ENCODE data around the gene LMO7. TPM values are rescaled to one million over a fixed set of nuclear protein-coding genes. Genes with fewer than 3 reads are reported as not detected.
"Not testable (repeated sequence)": the region's sequence is repeated elsewhere in the genome, so short reads cannot be mapped to it uniquely, and the experiment has no call there.

The LMO7 gene
- total RNA-seq, 1 donor = 6.7 TPM

DNA sequence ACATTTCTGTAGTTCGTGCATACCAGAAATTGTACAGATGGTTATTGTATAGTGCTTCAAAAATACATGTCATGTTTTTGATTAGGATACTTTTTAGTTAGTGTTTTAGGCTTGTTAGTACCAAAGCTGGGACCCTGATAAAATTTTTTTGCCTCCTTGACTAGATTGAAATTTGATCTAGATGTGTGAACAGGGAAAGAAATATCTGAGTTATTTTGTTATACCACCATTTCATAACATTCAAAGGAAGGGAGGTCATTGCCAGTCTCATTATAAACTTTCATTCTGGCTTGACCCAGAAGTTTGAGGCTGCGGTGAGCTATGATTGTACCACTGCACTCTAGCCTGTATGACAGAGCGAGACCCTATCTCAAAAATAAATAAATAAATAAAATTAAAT lies 9.0 kb downstream of the LMO7 start:
- no peak for DNase-seq (ENCODE audit: low read depth in 2 of 3, low spot score in 2 of 3)

DNA sequence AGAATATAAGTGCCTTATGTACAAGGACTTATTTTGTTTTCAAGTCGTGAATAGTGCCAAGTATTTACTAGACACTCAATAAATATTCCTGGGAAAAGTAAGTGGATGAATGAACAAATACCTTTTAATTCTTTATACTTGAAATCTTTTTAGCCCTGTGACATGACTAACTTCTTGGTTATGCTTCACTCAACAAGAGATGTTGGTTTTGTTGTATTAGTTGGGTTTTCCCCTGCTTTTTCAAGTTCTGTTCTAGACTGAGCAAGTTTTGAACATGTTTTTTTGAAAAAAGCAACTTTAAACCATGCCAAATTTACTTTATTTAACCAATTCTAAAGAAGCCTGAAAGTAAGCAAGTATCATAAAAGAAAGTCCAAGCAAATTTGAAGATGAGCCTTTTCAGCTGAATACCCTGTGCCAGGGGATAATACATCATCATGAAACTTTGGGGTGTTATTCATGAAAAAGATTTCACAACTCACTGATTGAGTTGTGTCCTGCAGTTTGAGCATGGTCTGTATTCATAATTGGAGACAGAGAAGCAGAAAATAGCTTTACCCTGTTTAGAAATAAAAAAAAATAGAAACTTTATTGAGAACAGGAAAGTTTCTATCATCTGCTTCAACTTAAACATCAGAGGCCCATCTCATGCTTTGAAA lies 11.1 kb downstream of the LMO7 start:
- no peak for DNase-seq (ENCODE audit: low read depth in 2 of 3, low spot score in 2 of 3)

DNA sequence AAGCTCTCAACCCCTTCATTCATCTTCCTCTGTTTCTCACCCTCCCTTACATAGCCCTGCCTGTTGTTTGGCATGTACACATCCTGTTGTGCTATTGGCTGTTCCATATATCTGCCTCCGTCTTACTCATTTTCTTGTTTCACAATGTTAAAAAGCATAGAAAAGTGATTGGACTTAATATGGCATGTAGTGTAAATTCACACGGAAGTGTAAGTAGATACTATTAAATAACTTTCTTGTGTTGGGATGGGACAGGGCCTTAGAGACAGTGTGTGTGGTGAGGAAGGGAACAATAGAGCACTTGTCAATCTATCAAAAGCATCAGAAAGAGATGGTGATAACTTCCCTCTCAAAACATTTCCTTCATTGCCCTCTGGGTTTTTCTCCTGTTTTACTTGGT lies 12.3 kb downstream of the LMO7 start:
- DNase-seq (ENCODE audit: low read depth in 2 of 3, low spot score in 2 of 3) = no peak

DNA sequence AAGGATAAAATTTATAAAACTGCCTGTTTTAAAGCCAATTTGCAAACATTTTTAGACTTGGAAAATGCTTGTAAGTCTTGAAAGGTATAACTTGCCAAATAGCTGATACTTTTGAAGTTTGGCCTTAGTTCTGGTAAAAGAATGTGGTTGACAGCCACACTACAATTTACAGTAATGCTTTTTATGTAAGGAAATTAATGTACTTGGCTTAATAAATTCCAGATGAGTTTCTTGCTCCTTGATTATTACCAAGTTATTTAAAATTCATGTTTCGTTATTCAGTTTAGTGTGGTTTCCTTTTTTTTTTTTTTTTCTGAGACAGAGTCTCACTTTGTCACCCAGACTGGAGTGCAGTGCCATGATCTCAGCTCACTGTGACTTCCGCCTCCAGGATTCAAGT lies 14.9 kb downstream of the LMO7 start:
- DNase-seq (ENCODE audit: low read depth in 2 of 3, low spot score in 2 of 3) = no peak

DNA sequence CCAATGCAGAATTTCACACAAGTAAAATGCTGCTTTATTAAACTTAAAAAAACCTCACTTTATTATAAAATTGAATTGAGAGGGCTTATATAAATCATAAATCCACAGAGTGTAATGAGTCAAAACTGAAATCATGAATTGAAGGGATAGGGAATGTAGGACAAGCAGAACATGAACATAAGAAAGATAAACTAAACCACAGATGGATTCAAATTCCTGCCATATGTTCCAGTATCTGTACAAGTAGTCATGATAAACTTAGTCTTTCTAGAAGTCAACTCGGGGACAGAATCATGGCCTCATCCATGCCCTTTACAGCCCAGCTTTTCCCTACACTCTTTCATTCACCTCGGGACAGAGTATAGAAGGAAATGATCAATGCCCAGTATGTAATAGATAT lies 16.6 kb downstream of the LMO7 start:
- DNase-seq (ENCODE audit: low read depth in 2 of 3, low spot score in 2 of 3) = no peak

DNA sequence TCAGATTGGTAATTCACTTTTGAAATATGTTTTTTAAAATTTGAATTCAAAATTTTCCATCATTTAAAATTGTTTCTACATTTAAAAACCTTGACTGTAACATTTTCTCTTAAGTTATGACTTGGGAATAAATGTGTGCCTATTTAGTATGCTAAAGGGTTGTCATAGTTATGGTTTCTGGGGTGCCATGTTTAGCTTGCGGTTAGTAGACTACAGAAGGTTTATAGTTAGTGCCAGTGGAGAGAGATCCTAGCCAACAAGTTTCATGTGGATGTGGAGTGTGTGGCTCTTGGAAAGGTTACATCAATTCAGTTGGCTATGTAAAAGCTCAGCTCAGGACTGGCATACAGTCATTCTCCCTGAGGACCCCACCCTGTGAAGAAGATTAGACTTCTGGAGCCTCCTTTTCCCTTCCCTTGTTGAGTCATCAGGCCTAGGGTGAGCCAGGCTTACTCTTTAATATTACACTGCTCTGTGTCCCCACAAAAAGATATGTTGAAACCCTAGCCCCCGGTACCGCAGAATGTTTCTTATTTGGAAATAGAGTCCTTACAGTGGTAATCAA lies 20.4 kb downstream of the LMO7 start:
- DNase-seq (ENCODE audit: low read depth in 2 of 3, low spot score in 2 of 3) = no peak

DNA sequence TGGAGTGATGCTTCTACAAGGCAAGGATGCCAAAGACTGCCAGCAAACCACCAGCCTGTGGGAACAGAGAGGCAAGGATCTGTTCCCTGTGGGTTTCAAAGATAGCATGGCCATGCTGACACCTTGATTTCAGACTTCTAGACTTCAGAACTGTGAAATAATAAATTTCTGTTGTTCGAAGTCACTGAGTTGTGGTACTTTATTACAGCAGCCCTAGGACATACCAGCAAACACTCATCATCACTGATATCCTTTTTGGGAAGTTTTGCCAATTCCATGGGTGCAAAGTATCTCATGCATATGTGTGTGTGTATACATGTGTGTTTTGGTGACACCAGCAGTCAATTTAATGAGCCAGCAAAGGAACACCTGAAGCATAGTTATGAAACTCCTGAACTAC lies 21.0 kb downstream of the LMO7 start:
- no peak for DNase-seq (ENCODE audit: low read depth in 2 of 3, low spot score in 2 of 3)

DNA sequence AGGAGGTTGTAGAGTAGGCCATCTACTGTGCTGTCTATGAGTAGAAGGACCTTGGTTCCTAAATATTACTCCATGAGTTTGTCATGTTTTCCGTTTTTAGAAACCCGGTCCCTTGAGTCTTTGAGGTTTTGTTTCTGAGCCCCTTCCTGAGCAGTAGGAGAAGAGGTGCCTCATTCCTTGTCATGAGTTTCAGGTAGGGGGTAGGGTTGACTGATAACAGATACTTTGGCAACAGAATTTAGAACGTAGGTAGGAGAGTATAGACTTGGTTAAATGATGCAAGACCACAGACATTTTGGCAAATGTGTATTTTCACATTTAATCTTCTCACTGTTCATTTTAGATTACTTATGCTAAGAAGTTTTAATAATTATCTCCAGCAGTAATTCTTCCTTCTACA lies 24.6 kb downstream of the LMO7 start:
- DNase-seq (ENCODE audit: low read depth in 2 of 3, low spot score in 2 of 3) = no peak

DNA sequence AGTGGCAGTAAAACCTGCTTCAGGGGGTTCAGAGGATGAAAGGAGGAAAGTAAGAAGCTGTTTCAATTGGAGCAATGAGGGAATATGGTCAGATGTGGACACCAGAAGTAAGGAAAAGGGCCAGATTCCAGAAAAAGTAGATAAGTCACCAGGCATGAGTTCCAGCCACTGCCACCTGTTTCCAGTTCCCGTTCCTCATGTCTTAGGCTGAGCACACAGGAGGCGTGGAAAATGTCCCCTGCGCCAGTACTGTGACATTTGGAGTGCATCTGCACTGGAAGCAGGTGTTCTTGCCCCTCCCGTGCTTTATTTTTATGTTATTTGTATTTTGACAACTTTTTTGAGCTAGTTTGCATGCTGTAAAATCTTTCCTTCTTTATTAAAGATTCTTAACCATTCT lies 25.3 kb downstream of the LMO7 start:
- DNase-seq (ENCODE audit: low read depth in 2 of 3, low spot score in 2 of 3) = no peak

DNA sequence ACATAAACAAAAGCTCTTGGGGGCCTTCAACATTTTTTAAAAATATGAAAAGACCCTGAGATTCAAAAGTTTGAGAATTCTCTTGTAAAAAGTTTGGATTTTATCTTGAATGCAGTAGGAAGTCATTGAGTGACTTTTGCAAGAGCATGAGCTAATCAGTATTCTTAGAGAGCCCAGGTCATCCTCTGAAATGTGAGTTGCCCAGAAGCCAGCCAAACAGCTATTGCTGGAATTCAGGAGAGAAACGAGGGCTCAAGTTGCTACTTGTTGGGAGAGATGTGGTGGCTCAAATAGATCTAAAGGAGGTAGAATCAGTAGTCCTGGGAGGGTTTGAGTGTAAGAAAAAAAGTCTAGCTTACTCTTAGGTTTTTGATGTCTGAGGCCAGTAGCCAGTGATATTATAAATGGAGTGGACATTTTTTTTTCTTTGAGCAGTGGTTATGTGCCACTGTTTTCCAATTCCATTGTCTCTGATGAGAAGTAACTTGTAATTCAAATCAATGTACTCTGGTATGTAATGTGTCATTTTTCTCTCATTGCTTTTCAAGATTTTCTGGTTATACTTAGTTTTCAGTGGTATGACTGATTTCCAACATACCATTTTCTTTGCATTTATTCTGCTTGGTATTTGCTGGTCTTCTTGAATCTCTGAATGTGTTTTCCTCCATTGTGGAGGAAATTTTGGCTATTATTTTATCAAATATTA lies 30.7 kb downstream of the LMO7 start:
- no peak for DNase-seq (ENCODE audit: low read depth in 2 of 3, low spot score in 2 of 3)

DNA sequence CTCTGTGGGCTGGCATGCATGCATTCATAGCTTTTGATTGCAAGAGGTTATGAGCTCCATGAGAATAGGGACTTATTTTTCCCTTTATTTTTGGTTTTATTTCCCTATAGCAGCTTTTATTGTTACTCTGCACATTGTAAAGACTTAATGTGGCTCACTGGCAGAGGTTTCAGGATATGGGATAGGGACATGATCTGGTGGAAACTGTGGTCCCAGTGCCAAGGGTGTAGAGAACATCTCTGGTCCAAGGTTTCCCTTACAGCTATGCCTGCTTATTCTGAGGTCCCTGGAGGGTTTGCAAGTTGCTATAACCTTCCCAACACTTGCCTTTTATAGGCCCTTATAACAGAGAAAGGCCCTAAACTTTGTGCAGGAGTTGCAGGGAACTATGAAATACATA lies 33.6 kb downstream of the LMO7 start:
- DNase-seq (ENCODE audit: low read depth in 2 of 3, low spot score in 2 of 3) = no peak

DNA sequence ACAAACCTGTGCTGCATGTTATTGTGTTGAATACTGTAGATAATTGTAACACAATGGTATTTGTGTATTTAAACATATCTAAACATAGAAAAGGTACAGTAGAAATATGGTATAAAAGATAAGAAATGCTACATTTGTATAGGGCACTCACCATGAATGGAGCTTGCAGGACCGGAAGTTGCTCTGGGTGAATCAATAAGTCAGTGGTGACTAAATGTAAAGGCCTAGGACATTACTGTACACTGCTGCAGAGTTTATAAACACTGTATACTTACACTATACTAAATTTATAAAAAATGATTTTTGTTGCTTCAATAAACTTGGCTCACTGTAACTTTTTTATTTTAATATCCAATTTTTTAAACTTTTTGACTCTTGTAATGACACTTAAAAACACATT lies 34.4 kb downstream of the LMO7 start:
- no peak for DNase-seq (ENCODE audit: low read depth in 2 of 3, low spot score in 2 of 3)

DNA sequence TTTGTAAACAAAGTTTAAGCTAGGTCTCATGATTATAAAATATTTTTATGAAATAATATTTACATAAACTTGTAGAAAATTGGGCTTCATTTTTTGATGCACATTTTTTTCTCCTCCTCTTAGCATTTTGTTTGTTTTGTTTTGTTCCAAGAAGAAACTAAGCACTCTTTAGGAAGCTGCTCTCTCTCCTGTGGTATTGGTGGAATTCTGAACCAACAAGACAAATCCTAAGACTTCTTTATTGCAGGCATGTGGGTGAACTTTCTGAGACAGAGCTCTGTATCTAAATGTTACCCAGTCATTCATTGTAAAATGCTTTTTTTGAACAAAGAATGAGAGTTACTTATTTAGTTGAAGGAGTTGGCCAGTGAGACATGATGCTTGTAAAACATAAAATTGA lies 39.3 kb downstream of the LMO7 start:
- no peak for DNase-seq (ENCODE audit: low read depth in 2 of 3, low spot score in 2 of 3)

DNA sequence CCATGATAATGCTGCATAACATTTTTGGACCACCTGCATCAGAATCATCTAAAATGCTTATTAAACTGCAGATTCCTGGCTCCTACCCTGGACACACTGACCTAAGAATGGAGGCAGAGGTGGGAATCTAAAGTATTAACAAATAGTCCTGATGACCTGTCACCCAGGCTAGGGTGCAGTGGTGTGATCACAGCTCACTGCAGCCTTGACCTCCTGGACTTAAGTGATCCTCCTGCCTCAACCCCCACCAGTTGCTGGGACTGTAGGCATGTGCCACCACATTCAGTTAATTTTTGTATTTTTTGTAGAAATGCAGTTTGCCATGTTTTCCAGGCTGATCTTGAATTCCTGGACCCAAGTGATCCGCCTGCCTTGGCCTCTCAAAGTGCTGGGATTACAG lies 43.3 kb downstream of the LMO7 start:
- no peak for DNase-seq (ENCODE audit: low read depth in 2 of 3, low spot score in 2 of 3)

DNA sequence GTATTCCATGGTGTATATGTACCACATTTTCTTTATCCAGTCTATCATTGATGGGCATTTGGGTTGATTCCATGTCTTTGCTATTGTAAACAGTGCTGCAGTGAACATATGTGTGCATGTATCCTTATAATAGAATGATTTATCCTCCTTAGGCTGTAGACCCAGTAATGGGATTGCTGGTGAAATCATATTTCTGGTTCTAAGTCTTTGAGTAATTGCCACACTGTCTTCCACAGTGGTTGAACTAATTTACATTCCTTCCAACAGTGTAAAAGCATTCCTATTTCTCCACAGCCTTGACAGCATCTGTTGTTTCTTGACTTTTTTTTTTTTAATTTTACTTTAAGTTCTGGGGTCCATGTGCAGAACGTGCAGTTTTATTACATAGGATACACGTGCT lies 44.1 kb downstream of the LMO7 start:
- DNase-seq (ENCODE audit: low read depth in 2 of 3, low spot score in 2 of 3) = not testable (repeated sequence)

DNA sequence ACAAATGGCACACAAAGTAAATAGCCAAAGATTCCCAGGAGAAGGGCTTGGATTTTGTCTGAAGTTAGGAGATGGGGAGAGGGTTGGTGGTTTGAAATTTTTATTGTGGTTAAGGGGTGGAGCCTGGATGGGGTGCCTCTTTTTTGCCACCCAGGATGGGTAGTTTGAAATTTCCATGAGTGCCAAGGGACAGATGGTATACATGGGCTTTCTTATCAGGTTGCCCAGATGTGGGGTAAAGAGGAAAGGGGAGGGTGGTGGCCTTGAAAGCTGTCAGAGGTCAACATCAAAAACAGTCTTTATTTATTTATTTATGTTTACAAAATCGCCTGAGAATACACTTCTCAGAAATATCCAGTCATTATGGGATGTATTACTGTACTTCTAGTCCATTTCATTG lies 46.2 kb downstream of the LMO7 start:
- no peak for DNase-seq (ENCODE audit: low read depth in 2 of 3, low spot score in 2 of 3)

DNA sequence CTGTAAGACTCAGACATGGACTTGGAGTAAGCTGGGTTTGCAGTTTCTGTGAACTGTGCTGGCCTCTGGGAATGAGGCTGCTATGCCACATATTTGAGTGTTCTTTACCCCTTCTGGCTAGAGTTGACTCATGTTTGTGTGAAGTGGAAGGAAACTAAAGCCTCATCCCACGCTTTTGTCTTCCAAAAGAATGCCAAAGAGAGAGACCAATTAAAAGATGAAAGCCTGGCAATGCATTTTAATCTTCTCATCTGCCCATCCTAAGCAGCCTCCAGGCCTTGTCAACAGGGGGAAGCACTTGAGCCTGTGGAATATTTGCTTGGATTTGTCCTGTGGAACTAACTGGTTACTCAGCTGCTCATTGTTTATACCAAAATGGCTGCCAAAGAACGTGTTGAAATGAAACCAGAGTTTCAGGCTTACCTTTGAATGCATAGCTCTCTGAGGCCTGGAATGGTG lies 49.1 kb downstream of the LMO7 start:
- no peak for DNase-seq (ENCODE audit: low read depth in 2 of 3, low spot score in 2 of 3)

DNA sequence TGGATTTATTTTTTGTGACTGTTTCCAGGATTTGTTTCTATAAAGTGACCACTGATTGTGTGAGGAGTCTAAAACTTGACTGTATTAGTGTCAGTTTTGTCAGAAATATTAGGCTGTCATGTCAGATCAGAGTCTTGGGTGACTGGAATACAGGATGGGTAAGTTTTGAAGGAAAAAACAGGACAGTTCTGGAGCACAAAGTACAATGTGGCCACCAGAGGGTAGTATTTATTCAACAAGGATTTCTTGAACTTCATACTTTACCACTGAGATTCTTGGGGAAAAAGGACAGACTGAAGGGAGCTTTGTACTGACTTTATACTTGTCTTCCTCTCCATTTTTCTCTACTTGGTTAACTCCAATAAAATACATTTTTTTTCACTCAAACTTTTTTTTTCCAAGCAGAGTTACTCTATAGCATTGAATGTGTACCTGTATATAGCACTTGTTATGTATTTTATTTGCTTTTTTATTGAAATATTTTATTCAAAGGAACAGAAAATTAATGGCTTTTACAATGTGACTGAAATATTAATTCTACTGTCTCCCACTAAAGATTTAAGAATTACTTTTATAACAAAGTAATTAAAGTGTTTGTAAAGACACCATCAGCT lies 51.1 kb downstream of the LMO7 start:
- peak in 2 of 3 donors; percentile 5 to 24 for DNase-seq (ENCODE audit: low read depth in 2 of 3, low spot score in 2 of 3)

DNA sequence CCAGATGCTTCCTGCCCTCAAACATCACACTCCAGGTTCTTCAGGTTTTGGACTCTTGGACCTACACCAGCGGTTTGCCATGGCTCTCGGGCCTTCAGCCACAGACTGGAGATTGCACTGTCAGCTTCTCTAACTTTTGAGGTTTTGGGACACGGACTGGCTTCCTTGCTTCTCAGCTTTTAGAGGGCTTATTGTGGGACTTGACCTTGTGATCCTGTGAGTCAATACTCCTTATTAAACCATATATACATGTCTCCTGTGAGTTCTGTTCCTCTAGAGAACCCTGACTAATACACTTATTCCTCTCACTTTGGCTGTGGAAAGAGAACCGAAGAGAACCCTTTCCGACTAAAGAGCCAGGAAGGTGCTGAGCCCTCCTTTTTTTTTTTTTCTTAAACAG lies 53.6 kb downstream of the LMO7 start:
- DNase-seq (ENCODE audit: low read depth in 2 of 3, low spot score in 2 of 3) = no peak

DNA sequence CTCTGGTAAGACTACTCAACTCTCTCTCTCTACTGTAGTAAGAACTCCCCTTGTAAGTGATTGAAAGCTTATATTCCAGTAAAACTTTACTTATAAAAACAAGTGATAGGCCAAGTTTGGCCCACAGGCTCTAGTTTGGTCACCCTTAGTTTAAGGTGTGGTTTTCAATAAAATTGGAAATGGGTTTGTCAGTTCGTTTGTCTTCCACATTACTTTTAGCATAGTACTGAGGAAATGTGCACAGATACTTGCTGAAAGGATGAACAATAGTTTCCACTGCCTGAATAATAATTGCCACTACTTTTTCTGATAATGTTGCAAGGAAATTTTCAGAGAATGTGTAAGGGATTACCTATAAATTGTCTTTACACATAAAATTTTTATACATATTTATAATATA lies 54.5 kb downstream of the LMO7 start:
- DNase-seq (ENCODE audit: low read depth in 2 of 3, low spot score in 2 of 3) = no peak

DNA sequence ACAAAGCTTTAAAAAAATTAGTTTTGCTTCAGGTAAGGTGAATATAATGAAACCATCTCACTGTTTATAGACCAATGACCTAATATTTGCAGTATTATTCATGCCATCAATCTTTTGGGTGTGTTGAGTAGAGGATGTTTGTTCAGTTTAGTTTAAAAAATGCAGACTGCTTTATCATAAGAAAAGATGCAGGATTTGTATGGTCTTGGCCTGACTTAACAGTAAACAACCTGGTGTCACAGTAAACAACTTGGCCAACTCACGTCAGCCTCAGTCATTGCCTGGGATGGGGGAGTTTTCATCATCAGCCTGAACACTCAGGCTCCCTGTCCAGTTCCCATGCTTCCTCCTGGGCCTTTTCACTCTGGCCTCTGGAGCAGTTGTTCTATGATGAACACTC lies 55.1 kb downstream of the LMO7 start:
- DNase-seq (ENCODE audit: low read depth in 2 of 3, low spot score in 2 of 3) = no peak

DNA sequence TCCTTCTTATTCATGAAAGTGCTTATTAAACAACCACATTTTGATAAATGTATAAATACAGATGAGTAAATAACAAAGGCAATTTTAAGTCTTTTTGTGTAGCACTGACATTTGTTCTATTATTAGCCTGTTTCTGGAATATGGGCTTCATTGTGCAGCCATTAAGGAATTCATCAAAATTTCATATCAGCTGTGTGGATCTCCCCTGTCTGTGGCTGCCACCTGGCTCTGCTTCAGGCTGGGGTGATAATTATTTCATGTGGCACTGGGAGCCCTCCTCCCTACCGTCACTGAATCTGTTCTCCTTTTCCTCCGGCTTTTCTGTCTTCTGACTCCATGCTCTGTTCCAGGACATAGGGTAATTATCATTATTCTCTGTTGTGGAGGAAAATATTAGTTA lies 57.1 kb downstream of the LMO7 start:
- DNase-seq (ENCODE audit: low read depth in 2 of 3, low spot score in 2 of 3) = no peak

Measured in hematopoietic multipotent progenitor cell (in vitro differentiated cells).